PC-3 (cell line): ENCODE measurements around the gene ZNF438. TPM values are rescaled to one million over a fixed set of nuclear protein-coding genes. Genes with fewer than 3 reads are reported as not detected.

ENCODE experiments used
- ATAC-seq: fragments of 200-7000 bp; cut with Tn5 transposase; 2 replicates; pipeline ENCODE4 v1.9.1; 2020; ENCODE audit warnings: mild to moderate bottlenecking, moderate library complexity
- BruUV-seq: library from RNA; stranded (reverse); fragments of 400-500 nt; replicated peaks from 2 replicates; lab custom pipeline; 2021; lab: Mats Ljungman, UMichigan
- CTCF ChIA-PET: fragments of 300-600 bp; sonication (Branson Sonifier 250); formaldehyde crosslinking; loops from one replicate; lab custom pipeline; 2022; ENCODE audit warnings: antibody characterized with exemption; lab: Charles Lee
- POLR2A ChIA-PET: fragments of 300-600 bp; sonication (Branson Sonifier 250); formaldehyde crosslinking; loops from one replicate; lab custom pipeline; 2022; ENCODE audit warnings: antibody characterized with exemption; ENCODE audit not compliant: unreplicated experiment; lab: Charles Lee
- DNase-seq: peaks from one replicate; pipeline ENCODE4 v3.0.0-alpha.2; 2015
- H2AFZ ChIP-seq: fragments of 300-600 bp; sonication (generic); 2 replicates; pipeline ENCODE4 v1.6.0; 2016; ENCODE audit warnings: antibody characterized with exemption, low read length
- H3F3A ChIP-seq: fragments of 300-600 bp; sonication (generic); one replicate; pipeline ENCODE4 v1.6.0; 2017; ENCODE audit warnings: antibody characterized with exemption, low read length, control low read depth, mild to moderate bottlenecking; ENCODE audit not compliant: unreplicated experiment
- H3K27ac ChIP-seq: fragments of 300-600 bp; sonication (generic); 2 replicates; pipeline ENCODE4 v1.5.1; 2016; ENCODE audit warnings: mild to moderate bottlenecking, low read length
- H3K27me3 ChIP-seq: fragments of 300-600 bp; sonication (generic); 2 replicates; pipeline ENCODE4 v1.6.1; 2016; ENCODE audit warnings: low read length, mixed read lengths
- H3K36me3 ChIP-seq: fragments of 300-600 bp; sonication (generic); 2 replicates; pipeline ENCODE4 v1.6.1; 2016; ENCODE audit warnings: low read depth, mixed run types, low read length, mixed read lengths
- H3K4me1 ChIP-seq: fragments of 300-600 bp; sonication (generic); 2 replicates; pipeline ENCODE4 v1.5.1; 2016; ENCODE audit warnings: low read length; ENCODE audit not compliant: insufficient read depth
- H3K4me2 ChIP-seq: fragments of 300-600 bp; sonication (generic); 2 replicates; pipeline ENCODE4 v1.6.0; 2016; ENCODE audit warnings: low read length
- H3K4me3 ChIP-seq: fragments of 300-600 bp; sonication (generic); 2 replicates; pipeline ENCODE4 v1.5.1; 2016; ENCODE audit warnings: mild to moderate bottlenecking, low read length, mixed read lengths
- H3K79me2 ChIP-seq: fragments of 300-600 bp; sonication (generic); 2 replicates; pipeline ENCODE4 v1.6.1; 2017; ENCODE audit warnings: low read length, mixed read lengths
- H3K9ac ChIP-seq: fragments of 300-600 bp; sonication (generic); 2 replicates; pipeline ENCODE4 v1.6.0; 2016; ENCODE audit warnings: mild to moderate bottlenecking, low read length
- H3K9me2 ChIP-seq: fragments of 300-600 bp; sonication (generic); replicated peaks from 2 replicates; pipeline ENCODE4 v1.6.1; 2016; ENCODE audit warnings: mixed run types, low read length, mixed read lengths
- H3K9me3 ChIP-seq: fragments of 300-600 bp; sonication (generic); 2 replicates; pipeline ENCODE4 v1.6.1; 2016; ENCODE audit warnings: low read length, mixed read lengths
- H4K20me1 ChIP-seq: fragments of 300-600 bp; sonication (generic); 2 replicates; pipeline ENCODE4 v1.6.1; 2016; ENCODE audit warnings: low read length, mixed read lengths
- EZH2 ChIP-seq: fragments of 300-600 bp; sonication (generic); IDR thresholded peaks from one replicate; pipeline ENCODE4 v1.6.1; 2017; ENCODE audit warnings: antibody characterized with exemption, mild to moderate bottlenecking, low read length; ENCODE audit not compliant: unreplicated experiment
- EZH2phosphoT487 ChIP-seq: fragments of 300-600 bp; sonication (generic); IDR thresholded peaks from 2 replicates; pipeline ENCODE4 v1.6.1; 2018; ENCODE audit warnings: mild to moderate bottlenecking, antibody characterized with exemption, low read length, borderline replicate concordance
- intact Hi-C: fragments of 100-400 bp; cut with micrococcal nuclease; formaldehyde crosslinking; loops from 2 replicates; pipeline ENCODE4 v1.9.0; 2023
- total RNA-seq: library from RNA; depleted of rRNA; stranded (reverse); fragments of >200 nt; gene quantifications from 2 replicates; pipeline ENCODE4 v1.2.3, GENCODE V29; 2014
- TF ChIP-seq, protein P1 (sequence below): fragments of 300-600 bp; sonication (generic); conservative IDR thresholded peaks from 2 replicates; pipeline ENCODE4 v1.5.1; 2017; ENCODE audit warnings: antibody characterized with exemption, low read depth, mild to moderate bottlenecking, low read length

Gene ZNF438
- total RNA-seq, 1 experiment from 2014 or later = 0.98 TPM

DNA sequence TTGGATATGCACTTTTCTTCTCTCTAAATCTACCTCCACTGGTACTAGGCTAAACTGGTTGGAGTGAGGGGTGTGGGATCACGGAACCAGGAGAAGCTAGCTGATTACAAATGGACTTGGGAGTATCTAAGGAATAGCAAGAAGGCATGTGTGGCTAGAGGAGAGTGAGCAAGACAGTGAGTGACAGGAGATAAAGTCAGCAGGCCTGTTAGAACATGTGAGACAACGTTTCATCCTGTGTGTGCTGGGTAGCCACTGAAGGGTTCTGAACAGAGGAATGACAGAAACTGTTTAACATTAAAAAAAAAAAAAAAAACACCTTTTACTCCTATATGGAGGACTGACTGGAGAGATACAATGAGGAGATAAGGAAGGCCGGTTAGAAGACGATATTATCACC lies 51.7 kb downstream of the ZNF438 start:
- ATAC-seq (no peak), DNase-seq (no peak)
- POLR2A ChIA-PET = no interaction called here

DNA sequence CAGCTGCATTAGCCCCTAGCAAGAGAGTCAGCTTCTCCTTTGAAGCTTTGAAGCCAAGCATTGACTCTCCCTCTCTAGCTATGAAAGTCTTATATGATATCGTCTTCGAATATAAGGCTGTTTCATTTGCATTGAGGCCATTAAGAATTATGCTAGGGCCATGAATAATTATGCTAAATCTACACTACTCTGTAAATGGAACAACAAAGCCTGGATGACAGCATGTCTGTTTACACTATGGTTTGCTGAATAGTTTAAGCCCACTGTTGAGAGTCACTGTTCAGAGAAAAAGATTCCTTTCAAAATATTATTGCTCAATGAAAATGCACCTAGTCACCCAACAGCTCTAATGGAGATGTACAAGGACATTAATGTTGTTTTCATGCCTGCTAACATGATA lies 52.8 kb downstream of the ZNF438 start:
- no peak overlapping the region for H3K4me3 ChIP-seq
- H3F3A ChIP-seq = no peaks in the 10 kb centered on the region
- intact Hi-C loops = no loop called here
- DNase-seq (no peak), ATAC-seq (no peak)
- no peaks in the 10 kb centered on the region for H3K9me2 ChIP-seq
- H3K4me2 ChIP-seq = no peak overlapping the region
- no TSS peak for BruUV-seq
- H3K27ac ChIP-seq = no peak overlapping the region
- CTCF ChIA-PET = interaction anchor here (0.6 kb wide), 1 partner anchor 60 kb away, joined by 3 read pairs; no protein-coding TSS in a partner anchor
- peaks cover 4% of the 10 kb centered on the region; the same call in 1 of the 2 replicates for H3K4me1 ChIP-seq
- H3K36me3 ChIP-seq = no peaks in the 10 kb centered on the region
- POLR2A ChIA-PET = no interaction called here
- no peaks in the 10 kb centered on the region for H3K79me2 ChIP-seq
- H3K9ac ChIP-seq = no peak overlapping the region
- no peaks in the 10 kb centered on the region for H3K27me3 ChIP-seq
- H4K20me1 ChIP-seq = no peaks in the 10 kb centered on the region
- H3K9me3 ChIP-seq = no peaks in the 10 kb centered on the region
- TF ChIP-seq EZH2phosphoT487 (no peak), EZH2 (no peak)
- TF ChIP-seq, protein P1, sequence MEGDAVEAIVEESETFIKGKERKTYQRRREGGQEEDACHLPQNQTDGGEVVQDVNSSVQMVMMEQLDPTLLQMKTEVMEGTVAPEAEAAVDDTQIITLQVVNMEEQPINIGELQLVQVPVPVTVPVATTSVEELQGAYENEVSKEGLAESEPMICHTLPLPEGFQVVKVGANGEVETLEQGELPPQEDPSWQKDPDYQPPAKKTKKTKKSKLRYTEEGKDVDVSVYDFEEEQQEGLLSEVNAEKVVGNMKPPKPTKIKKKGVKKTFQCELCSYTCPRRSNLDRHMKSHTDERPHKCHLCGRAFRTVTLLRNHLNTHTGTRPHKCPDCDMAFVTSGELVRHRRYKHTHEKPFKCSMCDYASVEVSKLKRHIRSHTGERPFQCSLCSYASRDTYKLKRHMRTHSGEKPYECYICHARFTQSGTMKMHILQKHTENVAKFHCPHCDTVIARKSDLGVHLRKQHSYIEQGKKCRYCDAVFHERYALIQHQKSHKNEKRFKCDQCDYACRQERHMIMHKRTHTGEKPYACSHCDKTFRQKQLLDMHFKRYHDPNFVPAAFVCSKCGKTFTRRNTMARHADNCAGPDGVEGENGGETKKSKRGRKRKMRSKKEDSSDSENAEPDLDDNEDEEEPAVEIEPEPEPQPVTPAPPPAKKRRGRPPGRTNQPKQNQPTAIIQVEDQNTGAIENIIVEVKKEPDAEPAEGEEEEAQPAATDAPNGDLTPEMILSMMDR = no peak
- H2AFZ ChIP-seq = no peak overlapping the region

More for the DNA sequence above, 51.7 kb downstream of the ZNF438 start:
- no peak overlapping the region for H3K9ac ChIP-seq
- H2AFZ ChIP-seq = no peak overlapping the region
- no peaks in the 10 kb centered on the region for H3K79me2 ChIP-seq
- H3F3A ChIP-seq = no peaks in the 10 kb centered on the region
- no peaks in the 10 kb centered on the region for H3K36me3 ChIP-seq
- no peaks in the 10 kb centered on the region for H3K9me2 ChIP-seq
- BruUV-seq = no TSS peak
- TF ChIP-seq EZH2phosphoT487 = no peak
- TF ChIP-seq, protein P1 = no peak
- no peak for TF ChIP-seq EZH2
- intact Hi-C loops = no loop called here
- CTCF ChIA-PET = no interaction called here
- H3K4me2 ChIP-seq = no peak overlapping the region
- no peaks in the 10 kb centered on the region for H4K20me1 ChIP-seq
- no peak overlapping the region for H3K27ac ChIP-seq
- no peaks in the 10 kb centered on the region for H3K9me3 ChIP-seq
- H3K27me3 ChIP-seq = no peaks in the 10 kb centered on the region
- no peak overlapping the region for H3K4me3 ChIP-seq
- peaks cover 14% of the 10 kb centered on the region for H3K4me1 ChIP-seq

DNA sequence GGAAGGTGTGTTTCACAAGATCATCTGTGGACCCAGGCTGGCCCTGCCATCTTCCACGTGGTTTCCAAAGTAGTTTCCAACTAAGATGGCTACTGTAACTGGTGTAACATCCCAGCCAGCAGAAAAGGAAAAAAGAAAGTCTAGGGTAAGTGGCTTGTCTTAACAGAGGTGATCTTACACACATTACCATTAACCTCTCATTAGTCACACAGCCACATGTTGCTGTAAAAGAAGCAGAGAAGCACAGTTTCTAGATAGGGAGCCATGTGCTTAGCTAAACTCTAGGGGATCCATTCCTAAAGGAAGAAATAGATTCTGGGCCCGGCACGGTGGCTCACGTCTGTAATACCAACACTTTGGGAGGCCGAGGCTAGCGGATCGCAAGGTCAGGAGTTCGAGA lies 54.3 kb downstream of the ZNF438 start:
- ChIA-PET CTCF (no interaction called here), POLR2A (no interaction called here)
- no peaks in the 10 kb centered on the region for H3F3A ChIP-seq
- BruUV-seq = no TSS peak
- H3K9me3 ChIP-seq = no peaks in the 10 kb centered on the region
- H3K27me3 ChIP-seq = no peaks in the 10 kb centered on the region
- intact Hi-C loops = no loop called here
- H3K36me3 ChIP-seq = no peaks in the 10 kb centered on the region
- H3K4me3 ChIP-seq = no peak overlapping the region
- DNase-seq (no peak), ATAC-seq (no peak)
- no peaks in the 10 kb centered on the region for H4K20me1 ChIP-seq
- H3K27ac ChIP-seq = no peak overlapping the region
- TF ChIP-seq EZH2phosphoT487 (no peak), EZH2 (no peak)
- no peaks in the 10 kb centered on the region for H3K9me2 ChIP-seq
- no peaks in the 10 kb centered on the region for H3K79me2 ChIP-seq
- H2AFZ ChIP-seq = no peak overlapping the region
- H3K4me2 ChIP-seq = no peak overlapping the region
- H3K4me1 ChIP-seq = 0 out of 2 replicates have a peak, but pooled peaks cover 3% of the 10 kb centered on the region
- H3K9ac ChIP-seq = no peak overlapping the region
